Sigmoid colon (tissue), 4 donors: ENCODE data around the gene THG1L.

Source experiments
- CTCF ChIP-seq, 4 experiments: fragments of 450-650 bp in 3 of 4; fragments of 200-600 bp in 1 of 4; IDR thresholded peaks; one replicate each; pipeline ENCODE4 v1.5.1; 2016 to 2019; ENCODE audit warnings: antibody characterized with exemption in 4 of 4, mild to moderate bottlenecking in 3 of 4, moderate library complexity in 2 of 4
- EP300 ChIP-seq, 4 donors: sonication (generic); formaldehyde crosslinking; IDR thresholded peaks; one replicate each; pipeline ENCODE4 v1.6.1; 2017; ENCODE audit warnings: antibody characterized with exemption in 4 of 4
- POLR2A ChIP-seq, 2 donors: fragments of 450-650 bp; IDR thresholded peaks; one replicate each; pipeline ENCODE4 v1.6.1; 2016; ENCODE audit warnings: antibody characterized with exemption in 2 of 2, mild to moderate bottlenecking in 2 of 2, moderate library complexity in 2 of 2
- POLR2AphosphoS5 ChIP-seq, 4 donors: sonication (generic); formaldehyde crosslinking; IDR thresholded peaks; one replicate each; pipeline ENCODE4 v1.6.1; 2017; ENCODE audit warnings: antibody characterized with exemption in 4 of 4

- TF ChIP-seq EP300 (IDR thresholded peaks at IDR 0.05) (no peak), CTCF (IDR thresholded peaks at IDR 0.05) (no peak), POLR2AphosphoS5 (IDR thresholded peaks at IDR 0.05) (no peak), POLR2A (IDR thresholded peaks at IDR 0.05) (no peak)
Measured at GRCh38 chr5:157756122-157756521, 24.9 kb downstream of the THG1L start.
